Activated T-helper 2 cell treated with anti-CD3 and anti-CD28 coated beads, Interferon-gamma antibody, Interleukin-2, Interleukin-4, amounts not matched to agents 10 μg/mL and 5 μg/mL and 100 μg/mL, durations not matched to agents 14 hours and 24 hours and 36 hours (primary cell): ENCODE results near the gene GATA1. TPM values are rescaled to one million over a fixed set of nuclear protein-coding genes. Genes with fewer than 3 reads are reported as not detected.

Experiments used
- DNase-seq: peaks from one replicate; pipeline ENCODE4 v3.0.0; 2021; ENCODE audit warnings: low spot score
- H3K27ac Mint-ChIP-seq: one replicate; pipeline ENCODE4 v1.8.0; 2021; ENCODE audit warnings: mixed read lengths
- H3K27me3 Mint-ChIP-seq: one replicate; pipeline ENCODE4 v1.8.0; 2021; ENCODE audit warnings: low read depth, mixed read lengths
- H3K36me3 Mint-ChIP-seq: one replicate; pipeline ENCODE4 v1.8.0; 2021; ENCODE audit warnings: low read depth, mixed read lengths
- H3K4me1 Mint-ChIP-seq: one replicate; pipeline ENCODE4 v1.8.0; 2021; ENCODE audit warnings: low read depth, mixed read lengths
- H3K4me3 Mint-ChIP-seq: one replicate; pipeline ENCODE4 v1.8.0; 2021; ENCODE audit warnings: low read depth, mild to moderate bottlenecking, moderate library complexity, mixed read lengths
- H3K9me3 Mint-ChIP-seq: one replicate; pipeline ENCODE4 v1.8.0; 2021; ENCODE audit warnings: mixed read lengths
- intact Hi-C: fragments of 100-400 bp; cut with micrococcal nuclease; formaldehyde crosslinking; loops from one replicate; pipeline ENCODE4 v1.15.1; 2023
- total RNA-seq: library from RNA; stranded (reverse); gene quantifications from 2 replicates; pipeline ENCODE4 v1.2.3, GENCODE V29; 2022

GATA1 gene
- total RNA-seq: not detected in 2 replicates

DNA sequence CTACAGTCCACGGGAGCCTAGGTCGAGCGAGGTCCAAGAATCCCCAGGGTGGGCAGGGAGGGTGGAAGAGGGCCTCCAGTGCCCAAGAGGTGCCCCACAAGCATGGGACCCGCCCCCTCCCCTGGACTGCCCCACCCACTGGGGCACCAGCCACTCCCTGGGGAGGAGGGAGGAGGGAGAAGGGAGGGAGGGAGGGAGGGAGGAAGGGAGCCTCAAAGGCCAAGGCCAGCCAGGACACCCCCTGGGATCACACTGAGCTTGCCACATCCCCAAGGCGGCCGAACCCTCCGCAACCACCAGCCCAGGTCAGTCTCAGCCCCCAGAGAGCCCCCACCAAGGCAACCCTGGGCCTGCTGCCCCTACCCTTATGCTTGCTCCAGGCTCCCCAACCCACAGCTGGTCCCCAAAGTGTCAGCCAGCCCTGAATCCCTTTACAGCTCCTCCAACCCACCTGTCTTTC, at the start of gene GATA1:
Gene GATA1, plus strand, starts transcription at position 250 of the 460 bp plus-strand sequence. CDS start 4,520 bp downstream, outside the sequence.
- H3K27ac Mint-ChIP-seq: no peak within 1 kb of the TSS
- H3K27me3 Mint-ChIP-seq: peaks cover 11% of the 10 kb centered on the region
- intact Hi-C loops: no loop called here
- no peak for DNase-seq
- peaks cover 14% of the 10 kb centered on the region for H3K4me1 Mint-ChIP-seq
- H3K4me3 Mint-ChIP-seq: no peak within 1 kb of the TSS
- H3K9me3 Mint-ChIP-seq: no peaks in the 10 kb centered on the region
- no peaks in the 10 kb centered on the region for H3K36me3 Mint-ChIP-seq

- Mint-ChIP-seq H3K9me3 (no peaks in the 10 kb centered on the region), H3K4me3 (peak overlapping the region; percentile 89), H3K36me3 (peaks cover 3% of the 10 kb centered on the region), H3K27ac (peak overlapping the region; percentile 93), H3K4me1 (peaks cover 15% of the 10 kb centered on the region), H3K27me3 (no peaks in the 10 kb centered on the region)
- intact Hi-C loops: loop anchor here (1.0 to 5.0 kb wide), 5 partner anchors 14 to 220 kb away; partner anchors contain the start of gene OTUD5
- no peak for DNase-seq
Measured at GRCh38 chrX:48736878-48737212, 49.5 kb upstream of the GATA1 start.

GRCh38 chrX:48737213-48737938, 49.0 kb upstream of the GATA1 start:
- Mint-ChIP-seq H3K4me3 (peak overlapping the region; percentile 89), H3K27me3 (no peaks in the 10 kb centered on the region), H3K27ac (peak overlapping the region; percentile 93), H3K4me1 (peaks cover 15% of the 10 kb centered on the region), H3K9me3 (no peaks in the 10 kb centered on the region), H3K36me3 (peaks cover 3% of the 10 kb centered on the region)
- DNase-seq: peak; percentile 86
- intact Hi-C loops: loop anchor here (1.0 to 5.0 kb wide), 5 partner anchors 14 to 220 kb away; partner anchors contain the start of gene OTUD5

GRCh38 chrX:48737940-48738339, 48.5 kb upstream of the GATA1 start:
- Mint-ChIP-seq H3K4me1 (peaks cover 15% of the 10 kb centered on the region), H3K4me3 (peak overlapping the region; percentile 89), H3K36me3 (peaks cover 3% of the 10 kb centered on the region), H3K27ac (peak overlapping the region; percentile 93), H3K27me3 (no peaks in the 10 kb centered on the region), H3K9me3 (no peaks in the 10 kb centered on the region)
- DNase-seq: no peak
- intact Hi-C loops: loop anchor here (1.0 to 5.0 kb wide), 5 partner anchors 13 to 219 kb away; partner anchors contain the start of gene OTUD5

DNA sequence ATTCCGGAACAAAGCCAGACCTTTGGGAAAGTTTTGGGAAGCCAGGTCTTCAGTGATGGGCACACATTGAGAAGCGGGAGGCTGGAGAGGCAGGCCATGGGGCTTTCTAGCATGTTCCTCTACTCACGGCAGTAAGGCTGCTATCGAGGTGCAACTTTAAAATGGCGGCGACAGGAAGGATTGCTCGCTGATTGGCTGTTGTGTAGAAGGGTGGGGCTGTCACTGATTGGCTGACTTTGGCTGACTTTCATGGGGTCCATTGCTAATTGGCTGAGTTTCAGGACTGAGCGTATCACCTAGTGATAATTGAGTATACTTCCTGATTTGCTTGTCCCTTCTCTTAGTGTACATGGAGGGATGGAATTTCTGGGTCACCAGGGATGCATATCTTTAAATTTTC, 44.6 kb upstream of the GATA1 start:
- no peak for DNase-seq

DNA sequence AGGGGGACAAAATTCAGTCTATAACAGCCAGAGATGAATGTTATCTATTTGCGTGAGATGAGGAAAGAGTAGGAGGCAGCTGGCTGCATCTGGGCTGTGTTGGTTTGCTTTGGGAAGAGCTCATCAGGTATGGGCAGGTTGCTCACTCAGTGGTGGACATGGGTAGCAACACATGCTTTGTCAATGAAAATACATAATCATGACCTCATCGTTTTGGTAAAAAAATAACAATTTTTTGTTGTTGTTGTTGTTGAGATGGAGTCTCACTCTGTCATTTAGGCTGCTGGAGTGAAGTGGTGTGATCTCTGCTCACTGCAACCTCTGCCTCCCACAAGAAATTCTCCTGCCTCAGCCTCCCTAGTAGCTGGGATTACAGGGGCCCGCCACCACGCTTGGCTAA, 41.2 kb upstream of the GATA1 start:
- no peaks in the 10 kb centered on the region for H3K27me3 Mint-ChIP-seq
- H3K9me3 Mint-ChIP-seq: no peaks in the 10 kb centered on the region
- peaks cover 3% of the 10 kb centered on the region for H3K4me1 Mint-ChIP-seq
- H3K4me3 Mint-ChIP-seq: no peak overlapping the region
- intact Hi-C loops: no loop called here
- no peak for DNase-seq
- no peaks in the 10 kb centered on the region for H3K36me3 Mint-ChIP-seq
- no peak overlapping the region for H3K27ac Mint-ChIP-seq

More for the DNA sequence above, 44.6 kb upstream of the GATA1 start:
- intact Hi-C loops: no loop called here
- Mint-ChIP-seq H3K4me3 (no peak overlapping the region), H3K9me3 (no peaks in the 10 kb centered on the region), H3K27me3 (no peaks in the 10 kb centered on the region), H3K4me1 (peaks cover 6% of the 10 kb centered on the region), H3K36me3 (no peaks in the 10 kb centered on the region), H3K27ac (no peak overlapping the region)

DNA sequence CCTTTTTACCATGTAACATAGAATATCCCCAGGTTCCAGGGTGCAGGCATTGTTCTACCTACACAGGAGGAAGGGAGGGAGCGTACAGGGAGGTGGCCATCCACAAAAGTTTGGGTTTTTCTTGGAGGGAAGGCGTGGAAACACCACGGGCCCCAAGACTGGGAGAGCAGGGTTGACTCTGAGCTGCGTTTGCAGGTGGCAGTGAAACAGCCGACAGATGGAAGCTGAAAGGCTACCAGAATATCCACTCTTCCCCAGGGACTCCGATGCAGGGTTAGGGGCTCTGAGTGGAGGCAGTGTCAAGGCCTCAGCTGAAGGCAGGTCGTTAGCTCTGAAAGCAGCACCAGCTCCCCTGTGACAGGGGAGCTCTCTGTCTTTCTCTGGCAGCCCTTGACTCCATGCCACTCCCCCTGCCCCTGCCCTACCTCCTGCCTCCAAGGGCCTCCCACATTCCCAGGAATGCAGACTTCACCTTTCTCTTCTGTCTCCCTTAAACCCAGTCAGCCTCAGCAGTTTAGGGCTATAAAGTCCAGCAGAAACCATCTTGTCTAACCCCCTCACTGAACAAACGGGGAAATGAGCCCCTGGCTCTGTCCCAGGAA, 38.9 kb upstream of the GATA1 start:
- Mint-ChIP-seq H3K4me1 (peaks cover 7% of the 10 kb centered on the region), H3K4me3 (no peak overlapping the region), H3K36me3 (no peaks in the 10 kb centered on the region), H3K9me3 (no peaks in the 10 kb centered on the region), H3K27me3 (no peaks in the 10 kb centered on the region), H3K27ac (no peak overlapping the region)
- intact Hi-C loops: no loop called here
- no peak for DNase-seq

- H3K4me1 Mint-ChIP-seq: peaks cover 7% of the 10 kb centered on the region
- intact Hi-C loops: no loop called here
- no peaks in the 10 kb centered on the region for H3K27me3 Mint-ChIP-seq
- H3K9me3 Mint-ChIP-seq: no peaks in the 10 kb centered on the region
- no peak for DNase-seq
- H3K4me3 Mint-ChIP-seq: no peak overlapping the region
- H3K27ac Mint-ChIP-seq: no peak overlapping the region
- H3K36me3 Mint-ChIP-seq: no peaks in the 10 kb centered on the region
Measured at GRCh38 chrX:48749182-48749581, 37.2 kb upstream of the GATA1 start.

DNA sequence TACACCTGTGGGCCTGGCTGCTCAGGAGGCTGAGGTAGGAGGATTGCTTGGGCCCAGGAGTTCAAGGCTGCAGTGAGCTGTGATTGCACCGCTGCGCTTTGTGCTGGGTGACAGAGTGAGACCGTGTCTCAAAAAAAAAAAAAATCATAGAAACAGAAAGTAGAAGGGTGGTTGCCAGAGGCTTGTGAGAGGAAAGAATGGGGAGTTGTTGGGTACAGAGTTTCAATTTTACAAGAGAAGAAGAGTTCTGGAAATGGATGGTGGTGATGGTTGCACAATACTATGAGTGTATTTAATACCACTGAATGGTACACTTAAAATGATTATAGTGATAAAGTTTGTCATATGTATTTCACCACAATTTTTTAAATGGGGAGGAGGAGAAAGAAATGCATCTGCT, 35.0 kb upstream of the GATA1 start:
- Mint-ChIP-seq H3K27me3 (peaks cover 3% of the 10 kb centered on the region), H3K9me3 (no peaks in the 10 kb centered on the region), H3K27ac (no peak overlapping the region), H3K4me3 (no peak overlapping the region), H3K4me1 (peaks cover 7% of the 10 kb centered on the region), H3K36me3 (no peaks in the 10 kb centered on the region)
- intact Hi-C loops: loop anchor here (1.0 to 2.0 kb wide), 2 partner anchors 14 to 39 kb away; no protein-coding TSS in a partner anchor
- DNase-seq: no peak

- no peak for DNase-seq
- H3K4me3 Mint-ChIP-seq: no peak overlapping the region
- H3K27me3 Mint-ChIP-seq: peaks cover 3% of the 10 kb centered on the region
- no peaks in the 10 kb centered on the region for H3K36me3 Mint-ChIP-seq
- H3K9me3 Mint-ChIP-seq: no peaks in the 10 kb centered on the region
- intact Hi-C loops: no loop called here
- H3K27ac Mint-ChIP-seq: no peak overlapping the region
- peaks cover 7% of the 10 kb centered on the region for H3K4me1 Mint-ChIP-seq
Measured at GRCh38 chrX:48752498-48752897, 33.9 kb upstream of the GATA1 start.

GRCh38 chrX:48753708-48754228, 32.6 kb upstream of the GATA1 start:
- no peak for DNase-seq
- H3K36me3 Mint-ChIP-seq: no peaks in the 10 kb centered on the region
- H3K9me3 Mint-ChIP-seq: no peaks in the 10 kb centered on the region
- H3K27me3 Mint-ChIP-seq: peaks cover 3% of the 10 kb centered on the region
- peaks cover 7% of the 10 kb centered on the region for H3K4me1 Mint-ChIP-seq
- no peak overlapping the region for H3K27ac Mint-ChIP-seq
- no peak overlapping the region for H3K4me3 Mint-ChIP-seq
- intact Hi-C loops: no loop called here

- intact Hi-C loops: no loop called here
- no peaks in the 10 kb centered on the region for H3K36me3 Mint-ChIP-seq
- H3K27ac Mint-ChIP-seq: no peak overlapping the region
- peaks cover 7% of the 10 kb centered on the region for H3K4me1 Mint-ChIP-seq
- no peak for DNase-seq
- no peak overlapping the region for H3K4me3 Mint-ChIP-seq
- no peaks in the 10 kb centered on the region for H3K9me3 Mint-ChIP-seq
- H3K27me3 Mint-ChIP-seq: peaks cover 3% of the 10 kb centered on the region
Measured at GRCh38 chrX:48754238-48754637, 32.2 kb upstream of the GATA1 start.
